OCI-LY3 (cell line): ENCODE data around the gene PSMG3.

Source experiments
- CTCF ChIP-seq: fragments of 200-600, 300-600 bp; sonication (generic); IDR thresholded peaks from 2 replicates; pipeline ENCODE4 v1.5.1; 2014; ENCODE audit warnings: antibody characterized with exemption, low read length, low read depth
- EZH2phosphoT487 ChIP-seq: fragments of 200-600 bp; shearing (Covaris generic); IDR thresholded peaks from 2 replicates; pipeline ENCODE4 v1.6.1; 2018; ENCODE audit warnings: antibody characterized with exemption, mixed run types, low read depth

DNA sequence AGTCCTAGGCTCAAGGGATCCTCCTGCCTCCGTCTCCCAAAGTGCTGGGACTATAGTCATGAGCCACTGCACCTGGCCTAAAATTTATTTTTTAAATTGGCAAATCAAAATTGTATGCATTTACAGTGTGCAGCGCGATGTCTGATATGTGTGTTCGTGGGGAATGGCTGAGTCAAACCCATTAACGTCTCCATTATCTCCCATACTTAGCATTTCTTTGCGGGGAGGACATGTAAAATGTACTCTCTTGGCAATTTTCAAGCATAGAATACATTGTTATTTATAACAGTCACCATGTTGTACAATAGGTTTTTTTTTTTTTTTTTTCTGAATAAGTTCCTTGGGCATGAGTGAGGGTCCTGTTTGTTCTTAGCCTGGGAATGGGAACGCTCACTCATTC, 17.6 kb downstream of the PSMG3 start:
- TF ChIP-seq CTCF (no peak), EZH2phosphoT487 (no peak)
